ENCODE measurements around the gene OR1N2. TPM values are rescaled to one million over a fixed set of nuclear protein-coding genes. Genes with fewer than 3 reads are reported as not detected.

Gene OR1N2
- total and polyA plus RNA-seq, 4 donors: not detected

DNA sequence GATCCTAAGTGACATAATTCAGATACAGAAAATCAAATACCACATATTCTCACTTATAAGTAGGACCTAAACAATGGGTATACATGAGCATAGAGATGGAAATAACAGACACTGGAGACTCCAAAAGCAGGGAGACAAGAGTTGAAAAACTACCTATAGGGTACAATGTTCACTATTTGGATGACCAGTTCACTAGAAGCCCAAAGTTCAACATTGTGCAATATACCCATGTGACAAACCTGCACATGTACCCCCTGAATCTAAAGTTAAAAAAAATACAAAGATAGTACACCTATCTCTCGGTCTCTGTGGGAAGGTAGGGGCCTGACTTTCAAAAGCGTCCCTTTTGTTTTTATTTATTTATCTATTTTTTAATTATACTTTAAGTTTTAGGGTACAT, 14.2 kb upstream of the OR1N2 start:
- DNase-seq (ENCODE audit: low spot score): no peak
- Histone ChIP-seq H3K4me1 (ENCODE audit: control insufficient read depth in 4 of 4, insufficient read depth in 4 of 4, low read length in 3 of 4) (no peaks in the 10 kb centered on the region), H3K9me3 (ENCODE audit: control insufficient read depth in 4 of 4, low read length in 3 of 4) (peaks cover 0 to 5% (median 0%) of the 10 kb centered on the region in 4 donors), H3K4me3 (ENCODE audit: low read depth in 1 of 3, low read length in 3 of 3) (no peak overlapping the region), H3K9ac (ENCODE audit: low read depth in 1 of 2, low read length in 2 of 2) (no peak overlapping the region), H3K27ac (ENCODE audit: low read depth in 1 of 2, low read length in 2 of 2) (no peak overlapping the region), H3K27me3 (ENCODE audit: control insufficient read depth in 4 of 4, insufficient read depth in 4 of 4, low read length in 3 of 4) (peaks cover 0 to 2% (median 0%) of the 10 kb centered on the region in 4 donors), H3K36me3 (ENCODE audit: control insufficient read depth in 4 of 4, insufficient read depth in 3 of 4, low read depth in 1 of 4, low read length in 3 of 4) (no peaks in the 10 kb centered on the region)
- WGBS: 64% methylated on average over 2 of the region's 2 CpGs
- TF ChIP-seq HNF4A (conservative IDR thresholded peaks at IDR 0.05) (peak; percentile 45 to 52), YY1 (IDR thresholded peaks at IDR 0.05) (no peak)

DNA sequence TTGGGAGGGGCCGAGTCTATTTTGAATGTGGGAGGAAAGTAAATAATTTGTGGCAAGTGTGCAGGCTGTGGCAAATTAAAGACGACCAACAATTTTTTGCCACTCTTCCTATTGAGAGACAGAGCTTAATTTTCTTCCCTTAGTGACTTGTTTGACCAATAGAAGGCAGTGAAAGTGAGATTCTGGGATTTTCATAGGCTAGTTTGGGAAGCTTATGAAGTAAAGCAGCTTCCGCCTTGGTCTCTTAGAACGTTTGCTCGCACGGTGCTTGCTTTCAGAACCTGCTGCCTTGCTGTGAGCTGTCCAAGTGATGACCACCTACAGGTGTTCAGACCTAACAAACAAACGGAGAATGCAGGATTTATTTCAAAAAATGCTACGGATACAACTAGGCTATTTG, 6.7 kb upstream of the OR1N2 start:
- H3K4me1 ChIP-seq (ENCODE audit: control insufficient read depth in 4 of 4, insufficient read depth in 4 of 4, low read length in 3 of 4): no peaks in the 10 kb centered on the region
- TF ChIP-seq, protein P1, sequence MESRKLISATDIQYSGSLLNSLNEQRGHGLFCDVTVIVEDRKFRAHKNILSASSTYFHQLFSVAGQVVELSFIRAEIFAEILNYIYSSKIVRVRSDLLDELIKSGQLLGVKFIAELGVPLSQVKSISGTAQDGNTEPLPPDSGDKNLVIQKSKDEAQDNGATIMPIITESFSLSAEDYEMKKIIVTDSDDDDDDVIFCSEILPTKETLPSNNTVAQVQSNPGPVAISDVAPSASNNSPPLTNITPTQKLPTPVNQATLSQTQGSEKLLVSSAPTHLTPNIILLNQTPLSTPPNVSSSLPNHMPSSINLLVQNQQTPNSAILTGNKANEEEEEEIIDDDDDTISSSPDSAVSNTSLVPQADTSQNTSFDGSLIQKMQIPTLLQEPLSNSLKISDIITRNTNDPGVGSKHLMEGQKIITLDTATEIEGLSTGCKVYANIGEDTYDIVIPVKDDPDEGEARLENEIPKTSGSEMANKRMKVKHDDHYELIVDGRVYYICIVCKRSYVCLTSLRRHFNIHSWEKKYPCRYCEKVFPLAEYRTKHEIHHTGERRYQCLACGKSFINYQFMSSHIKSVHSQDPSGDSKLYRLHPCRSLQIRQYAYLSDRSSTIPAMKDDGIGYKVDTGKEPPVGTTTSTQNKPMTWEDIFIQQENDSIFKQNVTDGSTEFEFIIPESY (IDR thresholded peaks at IDR 0.05): no peak
- no peak for TF ChIP-seq GABPA (IDR thresholded peaks at IDR 0.05 in 1 of 2, conservative IDR thresholded peaks at IDR 0.05 in 1 of 2)
- TF ChIP-seq JUND (IDR thresholded peaks at IDR 0.05): no peak
- TF ChIP-seq RAD21 (IDR thresholded peaks at IDR 0.05): no peak
- no peak for TF ChIP-seq SP1 (IDR thresholded peaks at IDR 0.05)
- no peak for TF ChIP-seq RXRA (IDR thresholded peaks at IDR 0.05)
- no peak for TF ChIP-seq HNF4G (IDR thresholded peaks at IDR 0.05)
- no peak for DNase-seq (ENCODE audit: low spot score)
- H3K36me3 ChIP-seq (ENCODE audit: control insufficient read depth in 4 of 4, insufficient read depth in 3 of 4, low read depth in 1 of 4, low read length in 3 of 4): no peaks in the 10 kb centered on the region
- no peak overlapping the region for H3K27ac ChIP-seq (ENCODE audit: low read depth in 1 of 2, low read length in 2 of 2)
- H3K27me3 ChIP-seq (ENCODE audit: control insufficient read depth in 4 of 4, insufficient read depth in 4 of 4, low read length in 3 of 4): peaks cover 0 to 5% (median 0%) of the 10 kb centered on the region in 4 donors
- H3K9me3 ChIP-seq (ENCODE audit: control insufficient read depth in 4 of 4, low read length in 3 of 4): no peaks in the 10 kb centered on the region
- WGBS: 58% methylated on average over 8 of the region's 8 CpGs
- H3K9ac ChIP-seq (ENCODE audit: low read depth in 1 of 2, low read length in 2 of 2): no peak overlapping the region
- H3K4me3 ChIP-seq (ENCODE audit: low read depth in 1 of 3, low read length in 3 of 3): no peak overlapping the region

DNA sequence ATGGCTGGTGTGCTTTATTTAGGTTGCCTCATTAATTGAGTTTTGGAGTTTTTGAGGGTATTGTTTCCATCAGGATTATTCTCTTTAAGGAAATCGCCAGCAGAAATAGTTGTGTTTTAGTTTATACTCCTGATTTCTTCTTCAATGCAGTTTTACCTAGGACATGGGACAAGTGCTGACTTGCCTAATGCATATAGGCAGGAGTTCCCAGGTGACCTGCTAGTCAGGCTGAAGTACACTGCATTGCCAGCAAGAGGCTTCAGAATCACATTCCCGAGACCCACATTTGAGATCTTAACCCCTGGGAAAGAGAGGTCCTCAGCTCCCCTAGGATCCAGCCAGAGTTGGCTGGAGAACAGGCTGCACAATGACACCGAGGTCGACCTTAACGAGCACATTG, 1.5 kb upstream of the OR1N2 start:
- Histone ChIP-seq H3K9ac (ENCODE audit: low read depth in 1 of 2, low read length in 2 of 2) (no peak overlapping the region), H3K27ac (ENCODE audit: low read depth in 1 of 2, low read length in 2 of 2) (no peak overlapping the region), H3K9me3 (ENCODE audit: control insufficient read depth in 4 of 4, low read length in 3 of 4) (no peaks in the 10 kb centered on the region), H3K4me1 (ENCODE audit: control insufficient read depth in 4 of 4, insufficient read depth in 4 of 4, low read length in 3 of 4) (no peaks in the 10 kb centered on the region), H3K36me3 (ENCODE audit: control insufficient read depth in 4 of 4, insufficient read depth in 3 of 4, low read depth in 1 of 4, low read length in 3 of 4) (no peaks in the 10 kb centered on the region), H3K4me3 (ENCODE audit: low read depth in 1 of 3, low read length in 3 of 3) (no peak overlapping the region), H3K27me3 (ENCODE audit: control insufficient read depth in 4 of 4, insufficient read depth in 4 of 4, low read length in 3 of 4) (peaks cover 0 to 11% (median 3%) of the 10 kb centered on the region in 4 donors)
- WGBS: 65% methylated on average over 5 of the region's 5 CpGs
- no peak for DNase-seq (ENCODE audit: low spot score)
- TF ChIP-seq RAD21 (IDR thresholded peaks at IDR 0.05): no peak
- no peak for TF ChIP-seq YY1 (IDR thresholded peaks at IDR 0.05)
- TF ChIP-seq EGR1 (IDR thresholded peaks at IDR 0.05; ENCODE audit: low read depth in 2 of 2): no peak

DNA sequence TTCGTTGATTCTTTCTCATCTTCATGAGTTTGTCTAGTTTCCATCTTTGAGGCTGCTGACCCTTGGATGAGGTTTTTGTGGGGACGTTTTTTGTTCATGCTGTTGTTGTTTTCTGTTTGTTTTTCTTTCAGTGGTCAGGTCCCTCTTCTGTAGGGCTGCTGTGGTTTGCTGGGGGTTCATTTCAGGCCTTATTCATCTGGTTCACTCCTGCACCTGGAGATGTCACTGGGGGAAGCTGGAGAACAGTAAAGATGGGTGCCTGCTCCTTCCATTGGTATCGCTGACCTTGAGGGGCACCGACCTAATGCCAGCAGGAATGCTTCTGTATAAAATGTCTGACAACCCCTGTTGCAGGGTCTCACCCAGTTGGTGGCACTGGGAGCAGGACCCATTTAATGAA, 8.5 kb downstream of the OR1N2 start:
- Histone ChIP-seq H3K9ac (ENCODE audit: low read depth in 1 of 2, low read length in 2 of 2) (no peak overlapping the region), H3K27me3 (ENCODE audit: control insufficient read depth in 4 of 4, insufficient read depth in 4 of 4, low read length in 3 of 4) (no peaks in the 10 kb centered on the region), H3K36me3 (ENCODE audit: control insufficient read depth in 4 of 4, insufficient read depth in 3 of 4, low read depth in 1 of 4, low read length in 3 of 4) (no peaks in the 10 kb centered on the region), H3K27ac (ENCODE audit: low read depth in 1 of 2, low read length in 2 of 2) (no peak overlapping the region), H3K9me3 (ENCODE audit: control insufficient read depth in 4 of 4, low read length in 3 of 4) (peaks cover 0 to 10% (median 3%) of the 10 kb centered on the region in 4 donors), H3K4me1 (ENCODE audit: control insufficient read depth in 4 of 4, insufficient read depth in 4 of 4, low read length in 3 of 4) (no peaks in the 10 kb centered on the region), H3K4me3 (ENCODE audit: low read depth in 1 of 3, low read length in 3 of 3) (no peak overlapping the region)
- 76% methylated on average over 4 of the region's 4 CpGs for WGBS
- DNase-seq (ENCODE audit: low spot score): no peak
- TF ChIP-seq, protein P2, sequence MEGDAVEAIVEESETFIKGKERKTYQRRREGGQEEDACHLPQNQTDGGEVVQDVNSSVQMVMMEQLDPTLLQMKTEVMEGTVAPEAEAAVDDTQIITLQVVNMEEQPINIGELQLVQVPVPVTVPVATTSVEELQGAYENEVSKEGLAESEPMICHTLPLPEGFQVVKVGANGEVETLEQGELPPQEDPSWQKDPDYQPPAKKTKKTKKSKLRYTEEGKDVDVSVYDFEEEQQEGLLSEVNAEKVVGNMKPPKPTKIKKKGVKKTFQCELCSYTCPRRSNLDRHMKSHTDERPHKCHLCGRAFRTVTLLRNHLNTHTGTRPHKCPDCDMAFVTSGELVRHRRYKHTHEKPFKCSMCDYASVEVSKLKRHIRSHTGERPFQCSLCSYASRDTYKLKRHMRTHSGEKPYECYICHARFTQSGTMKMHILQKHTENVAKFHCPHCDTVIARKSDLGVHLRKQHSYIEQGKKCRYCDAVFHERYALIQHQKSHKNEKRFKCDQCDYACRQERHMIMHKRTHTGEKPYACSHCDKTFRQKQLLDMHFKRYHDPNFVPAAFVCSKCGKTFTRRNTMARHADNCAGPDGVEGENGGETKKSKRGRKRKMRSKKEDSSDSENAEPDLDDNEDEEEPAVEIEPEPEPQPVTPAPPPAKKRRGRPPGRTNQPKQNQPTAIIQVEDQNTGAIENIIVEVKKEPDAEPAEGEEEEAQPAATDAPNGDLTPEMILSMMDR (IDR thresholded peaks at IDR 0.05; ENCODE audit: low read depth, low read length, missing input control): no peak
- TF ChIP-seq RAD21 (IDR thresholded peaks at IDR 0.05) (no peak), YY1 (IDR thresholded peaks at IDR 0.05) (no peak), SP1 (IDR thresholded peaks at IDR 0.05) (no peak), FOXA1 (IDR thresholded peaks at IDR 0.05) (no peak), JUND (IDR thresholded peaks at IDR 0.05) (no peak), TAF1 (conservative IDR thresholded peaks at IDR 0.05) (no peak), GABPA (IDR thresholded peaks at IDR 0.05 in 1 of 2, conservative IDR thresholded peaks at IDR 0.05 in 1 of 2) (no peak)
- TF ChIP-seq, protein P1 (IDR thresholded peaks at IDR 0.05): no peak
- TF ChIP-seq, protein P3, sequence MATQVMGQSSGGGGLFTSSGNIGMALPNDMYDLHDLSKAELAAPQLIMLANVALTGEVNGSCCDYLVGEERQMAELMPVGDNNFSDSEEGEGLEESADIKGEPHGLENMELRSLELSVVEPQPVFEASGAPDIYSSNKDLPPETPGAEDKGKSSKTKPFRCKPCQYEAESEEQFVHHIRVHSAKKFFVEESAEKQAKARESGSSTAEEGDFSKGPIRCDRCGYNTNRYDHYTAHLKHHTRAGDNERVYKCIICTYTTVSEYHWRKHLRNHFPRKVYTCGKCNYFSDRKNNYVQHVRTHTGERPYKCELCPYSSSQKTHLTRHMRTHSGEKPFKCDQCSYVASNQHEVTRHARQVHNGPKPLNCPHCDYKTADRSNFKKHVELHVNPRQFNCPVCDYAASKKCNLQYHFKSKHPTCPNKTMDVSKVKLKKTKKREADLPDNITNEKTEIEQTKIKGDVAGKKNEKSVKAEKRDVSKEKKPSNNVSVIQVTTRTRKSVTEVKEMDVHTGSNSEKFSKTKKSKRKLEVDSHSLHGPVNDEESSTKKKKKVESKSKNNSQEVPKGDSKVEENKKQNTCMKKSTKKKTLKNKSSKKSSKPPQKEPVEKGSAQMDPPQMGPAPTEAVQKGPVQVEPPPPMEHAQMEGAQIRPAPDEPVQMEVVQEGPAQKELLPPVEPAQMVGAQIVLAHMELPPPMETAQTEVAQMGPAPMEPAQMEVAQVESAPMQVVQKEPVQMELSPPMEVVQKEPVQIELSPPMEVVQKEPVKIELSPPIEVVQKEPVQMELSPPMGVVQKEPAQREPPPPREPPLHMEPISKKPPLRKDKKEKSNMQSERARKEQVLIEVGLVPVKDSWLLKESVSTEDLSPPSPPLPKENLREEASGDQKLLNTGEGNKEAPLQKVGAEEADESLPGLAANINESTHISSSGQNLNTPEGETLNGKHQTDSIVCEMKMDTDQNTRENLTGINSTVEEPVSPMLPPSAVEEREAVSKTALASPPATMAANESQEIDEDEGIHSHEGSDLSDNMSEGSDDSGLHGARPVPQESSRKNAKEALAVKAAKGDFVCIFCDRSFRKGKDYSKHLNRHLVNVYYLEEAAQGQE (IDR thresholded peaks at IDR 0.05): no peak

Measured in liver (tissue), 9 donors.